OCI-LY1 (cell line): ENCODE data around the gene PRUNE2.
"Not testable (repeated sequence)": the region's sequence is repeated elsewhere in the genome, so short reads cannot be mapped to it uniquely, and the experiment has no call there.

Experiments used
- H2AFZ ChIP-seq: fragments of 200-600 bp; sonication (generic), shearing (Covaris generic); 2 replicates; pipeline ENCODE4 v1.6.0; 2014; ENCODE audit warnings: antibody characterized with exemption, mild to moderate bottlenecking, low read length
- H3F3A ChIP-seq: fragments of 200-600 bp; sonication (generic), shearing (Covaris generic); 2 replicates; pipeline ENCODE4 v1.6.0; 2014; ENCODE audit warnings: mild to moderate bottlenecking, antibody characterized with exemption, low read length, moderate library complexity; ENCODE audit not compliant: insufficient read depth
- H3K27ac ChIP-seq: fragments of 200-600 bp; sonication (generic); 2 replicates; pipeline ENCODE4 v1.5.1; 2014; ENCODE audit warnings: low read length, mixed run types, mild to moderate bottlenecking, low read depth; ENCODE audit not compliant: poor library complexity, severe bottlenecking
- H3K27me3 ChIP-seq: fragments of 200-600 bp; sonication (generic); 2 replicates; pipeline ENCODE4 v1.6.0; 2014; ENCODE audit warnings: antibody characterized with exemption, mild to moderate bottlenecking, low read length, moderate library complexity; ENCODE audit not compliant: insufficient read depth
- H3K36me3 ChIP-seq: fragments of 200-600 bp; sonication (generic); 2 replicates; pipeline ENCODE4 v1.6.1; 2014; ENCODE audit warnings: mild to moderate bottlenecking, antibody characterized with exemption, low read length, moderate library complexity, mixed read lengths; ENCODE audit not compliant: insufficient read depth
- H3K4me1 ChIP-seq: fragments of 200-600 bp; sonication (generic); 2 replicates; pipeline ENCODE4 v1.5.1; 2014; ENCODE audit warnings: mild to moderate bottlenecking, low read length, moderate library complexity; ENCODE audit not compliant: insufficient read depth, severe bottlenecking
- H3K4me2 ChIP-seq: fragments of 200-600 bp; sonication (generic), shearing (Covaris generic); 2 replicates; pipeline ENCODE4 v1.6.1; 2014; ENCODE audit warnings: low read length
- H3K4me3 ChIP-seq: fragments of 200-600 bp; sonication (generic); 2 replicates; pipeline ENCODE4 v1.5.1; 2014; ENCODE audit warnings: low read length, low read depth, mild to moderate bottlenecking, mixed read lengths; ENCODE audit not compliant: poor library complexity, severe bottlenecking
- H3K79me2 ChIP-seq: fragments of 200-600 bp; shearing (Covaris generic); 2 replicates; pipeline ENCODE4 v1.6.1; 2016; ENCODE audit warnings: mixed run types, low read length, mixed read lengths; ENCODE audit not compliant: insufficient read depth
- H3K9ac ChIP-seq: fragments of 200-600 bp; sonication (generic), shearing (Covaris generic); 2 replicates; pipeline ENCODE4 v1.6.1; 2014; ENCODE audit warnings: mild to moderate bottlenecking, low read length, mixed read lengths
- H3K9me2 ChIP-seq: fragments of 200-600 bp; sonication (generic), shearing (Covaris generic); 2 replicates; pipeline ENCODE4 v1.6.1; 2014; ENCODE audit warnings: low read depth, mild to moderate bottlenecking, low read length, mixed read lengths
- H3K9me3 ChIP-seq: fragments of 200-600 bp; shearing (Covaris generic); 2 replicates; pipeline ENCODE4 v1.6.1; 2014; ENCODE audit warnings: low read length, mixed read lengths
- H4K20me1 ChIP-seq: fragments of 200-600 bp; sonication (generic), shearing (Covaris generic); 2 replicates; pipeline ENCODE4 v1.6.0; 2016; ENCODE audit warnings: mild to moderate bottlenecking, low read length; ENCODE audit not compliant: insufficient read depth
- EZH2 ChIP-seq: fragments of 200-600 bp; sonication (generic), shearing (Covaris generic); IDR thresholded peaks from 2 replicates; pipeline ENCODE4 v1.8.0; 2017; ENCODE audit warnings: borderline replicate concordance, mixed run types, mild to moderate bottlenecking, antibody characterized with exemption, low read length, moderate library complexity, mixed read lengths
- TF ChIP-seq, protein P1 (sequence below): fragments of 200-600 bp; sonication (generic), shearing (Covaris generic); IDR thresholded peaks from 2 replicates; pipeline ENCODE4 v1.5.1; 2017; ENCODE audit warnings: mild to moderate bottlenecking, antibody characterized with exemption, low read length, moderate library complexity, mixed read lengths

Gene PRUNE2, protein sequence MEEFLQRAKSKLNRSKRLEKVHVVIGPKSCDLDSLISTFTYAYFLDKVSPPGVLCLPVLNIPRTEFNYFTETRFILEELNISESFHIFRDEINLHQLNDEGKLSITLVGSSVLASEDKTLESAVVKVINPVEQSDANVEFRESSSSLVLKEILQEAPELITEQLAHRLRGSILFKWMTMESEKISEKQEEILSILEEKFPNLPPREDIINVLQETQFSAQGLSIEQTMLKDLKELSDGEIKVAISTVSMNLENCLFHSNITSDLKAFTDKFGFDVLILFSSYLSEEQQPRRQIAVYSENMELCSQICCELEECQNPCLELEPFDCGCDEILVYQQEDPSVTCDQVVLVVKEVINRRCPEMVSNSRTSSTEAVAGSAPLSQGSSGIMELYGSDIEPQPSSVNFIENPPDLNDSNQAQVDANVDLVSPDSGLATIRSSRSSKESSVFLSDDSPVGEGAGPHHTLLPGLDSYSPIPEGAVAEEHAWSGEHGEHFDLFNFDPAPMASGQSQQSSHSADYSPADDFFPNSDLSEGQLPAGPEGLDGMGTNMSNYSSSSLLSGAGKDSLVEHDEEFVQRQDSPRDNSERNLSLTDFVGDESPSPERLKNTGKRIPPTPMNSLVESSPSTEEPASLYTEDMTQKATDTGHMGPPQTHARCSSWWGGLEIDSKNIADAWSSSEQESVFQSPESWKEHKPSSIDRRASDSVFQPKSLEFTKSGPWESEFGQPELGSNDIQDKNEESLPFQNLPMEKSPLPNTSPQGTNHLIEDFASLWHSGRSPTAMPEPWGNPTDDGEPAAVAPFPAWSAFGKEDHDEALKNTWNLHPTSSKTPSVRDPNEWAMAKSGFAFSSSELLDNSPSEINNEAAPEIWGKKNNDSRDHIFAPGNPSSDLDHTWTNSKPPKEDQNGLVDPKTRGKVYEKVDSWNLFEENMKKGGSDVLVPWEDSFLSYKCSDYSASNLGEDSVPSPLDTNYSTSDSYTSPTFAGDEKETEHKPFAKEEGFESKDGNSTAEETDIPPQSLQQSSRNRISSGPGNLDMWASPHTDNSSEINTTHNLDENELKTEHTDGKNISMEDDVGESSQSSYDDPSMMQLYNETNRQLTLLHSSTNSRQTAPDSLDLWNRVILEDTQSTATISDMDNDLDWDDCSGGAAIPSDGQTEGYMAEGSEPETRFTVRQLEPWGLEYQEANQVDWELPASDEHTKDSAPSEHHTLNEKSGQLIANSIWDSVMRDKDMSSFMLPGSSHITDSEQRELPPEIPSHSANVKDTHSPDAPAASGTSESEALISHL (N-terminal part only)

DNA sequence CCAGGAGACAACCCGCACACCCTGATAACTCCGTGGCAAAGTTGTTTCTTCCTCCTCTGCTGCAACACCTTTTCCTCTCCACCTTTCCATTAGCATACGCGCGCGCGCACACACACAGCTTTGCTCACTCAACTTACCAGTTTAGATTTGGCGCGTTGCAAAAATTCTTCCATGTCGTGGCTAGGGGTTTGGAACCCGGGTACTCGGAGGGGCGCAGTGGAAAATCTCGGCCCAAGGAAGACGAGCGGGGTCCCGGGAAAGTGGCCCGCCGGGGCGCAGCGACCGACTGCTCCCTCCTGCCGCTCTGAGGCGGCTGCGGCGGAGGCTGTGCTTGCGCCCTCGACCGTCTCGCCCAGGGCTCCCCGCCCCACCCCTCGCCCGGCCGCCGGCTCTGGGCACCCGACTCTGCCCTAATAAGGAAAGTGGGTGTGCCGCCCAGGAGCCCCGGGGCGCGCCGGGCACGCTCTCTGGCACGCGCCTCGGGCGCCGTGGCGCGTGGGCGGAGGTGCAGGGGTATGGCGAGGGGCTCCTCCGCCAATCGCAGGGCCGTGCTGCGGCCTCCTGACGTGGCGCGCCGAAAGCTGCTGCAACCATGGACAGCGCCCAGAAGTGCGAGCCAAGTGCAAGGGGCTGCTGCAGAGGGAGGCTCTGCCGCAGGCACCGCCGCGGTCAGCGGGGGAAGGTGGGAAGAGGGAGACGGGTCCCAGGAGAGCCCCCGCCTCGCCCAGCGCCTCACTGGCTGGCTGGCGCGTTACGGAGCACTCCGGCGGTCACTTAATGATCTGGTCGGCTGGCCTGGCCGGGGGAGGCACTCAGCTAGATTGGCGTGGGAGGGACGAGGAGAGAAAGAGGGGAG lies at the start of gene PRUNE2:
Gene PRUNE2 (minus strand): TSS at position 324 of the 856 bp plus-strand sequence. CDS start 151 bp downstream, at position 173.
- H3K4me3 ChIP-seq, result no peak within 1 kb of the TSS
- no peak within 1 kb of the TSS for H3K27ac ChIP-seq
- H3K4me2 ChIP-seq, result no peak within 1 kb of the TSS

DNA sequence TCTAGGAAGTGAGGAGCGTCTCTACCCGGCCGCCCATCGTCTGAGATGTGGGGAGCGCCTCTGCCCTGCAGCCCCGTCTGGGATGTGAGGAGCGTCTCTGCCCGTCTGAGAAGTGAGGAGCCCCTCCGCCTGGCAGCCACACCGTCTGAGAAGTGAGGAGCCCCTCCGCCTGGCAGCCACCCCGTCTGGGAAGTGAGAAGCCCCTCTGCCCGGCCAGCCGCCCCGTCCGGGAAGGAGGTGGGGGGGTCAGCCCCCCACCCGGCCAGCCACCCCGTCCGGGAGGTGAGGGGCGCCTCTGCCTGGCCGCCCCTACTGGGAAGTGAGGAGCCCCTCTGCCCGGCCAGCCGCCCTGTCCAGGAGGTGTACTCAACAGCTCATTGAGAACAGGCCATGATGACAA lies 49.5 kb upstream of the PRUNE2 start:
- H3K36me3 ChIP-seq, H3K4me1 ChIP-seq, H3K27me3 ChIP-seq, H3K4me2 ChIP-seq, H2AFZ ChIP-seq, H3K79me2 ChIP-seq, H3F3A ChIP-seq, H3K27ac ChIP-seq, H3K9ac ChIP-seq, H3K9me2 ChIP-seq, H3K9me3 ChIP-seq, H4K20me1 ChIP-seq, H3K4me3 ChIP-seq: not testable (repeated sequence)

More for the DNA sequence above, at the start of gene PRUNE2:
- Histone ChIP-seq H3K9ac (no peak within 1 kb of the TSS), H3K4me1 (no peaks in the 10 kb centered on the region), H3K9me3 (no peaks in the 10 kb centered on the region), H3K79me2 (no peaks in the 10 kb centered on the region), H2AFZ (no peak within 1 kb of the TSS), H3F3A (no peaks in the 10 kb centered on the region), H3K36me3 (no peaks in the 10 kb centered on the region), H4K20me1 (no peaks in the 10 kb centered on the region), H3K9me2 (no peaks in the 10 kb centered on the region), H3K27me3 (0 out of 2 replicates have a peak, but pooled peaks cover 4% of the 10 kb centered on the region)
- no peak for TF ChIP-seq EZH2
- TF ChIP-seq, protein P1, sequence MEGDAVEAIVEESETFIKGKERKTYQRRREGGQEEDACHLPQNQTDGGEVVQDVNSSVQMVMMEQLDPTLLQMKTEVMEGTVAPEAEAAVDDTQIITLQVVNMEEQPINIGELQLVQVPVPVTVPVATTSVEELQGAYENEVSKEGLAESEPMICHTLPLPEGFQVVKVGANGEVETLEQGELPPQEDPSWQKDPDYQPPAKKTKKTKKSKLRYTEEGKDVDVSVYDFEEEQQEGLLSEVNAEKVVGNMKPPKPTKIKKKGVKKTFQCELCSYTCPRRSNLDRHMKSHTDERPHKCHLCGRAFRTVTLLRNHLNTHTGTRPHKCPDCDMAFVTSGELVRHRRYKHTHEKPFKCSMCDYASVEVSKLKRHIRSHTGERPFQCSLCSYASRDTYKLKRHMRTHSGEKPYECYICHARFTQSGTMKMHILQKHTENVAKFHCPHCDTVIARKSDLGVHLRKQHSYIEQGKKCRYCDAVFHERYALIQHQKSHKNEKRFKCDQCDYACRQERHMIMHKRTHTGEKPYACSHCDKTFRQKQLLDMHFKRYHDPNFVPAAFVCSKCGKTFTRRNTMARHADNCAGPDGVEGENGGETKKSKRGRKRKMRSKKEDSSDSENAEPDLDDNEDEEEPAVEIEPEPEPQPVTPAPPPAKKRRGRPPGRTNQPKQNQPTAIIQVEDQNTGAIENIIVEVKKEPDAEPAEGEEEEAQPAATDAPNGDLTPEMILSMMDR, result no peak

DNA sequence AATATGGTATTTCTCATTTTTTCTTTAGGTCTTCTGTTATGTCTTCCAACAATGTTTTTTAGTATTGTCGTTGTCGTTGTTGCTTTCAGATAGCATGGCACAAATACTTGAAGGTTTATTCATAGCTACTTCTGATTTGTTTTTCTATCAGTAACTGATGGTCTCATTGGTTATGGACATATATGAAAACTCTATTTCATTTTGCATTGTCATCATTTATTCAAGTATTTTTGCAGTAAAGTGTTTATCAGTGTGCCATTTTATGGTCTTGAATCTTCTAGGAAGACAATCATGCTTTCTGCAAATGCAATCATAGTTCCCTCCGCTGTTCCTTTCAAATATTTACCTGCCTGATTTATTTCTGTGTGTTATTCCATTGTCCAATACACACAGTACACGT lies 44.0 kb upstream of the PRUNE2 start:
- no peaks in the 10 kb centered on the region for H3K4me1 ChIP-seq
- H3K9me3 ChIP-seq, result no peaks in the 10 kb centered on the region
- H3K4me2 ChIP-seq, result no peak overlapping the region
- 0 out of 2 replicates have a peak, but pooled peaks cover 3% of the 10 kb centered on the region for H3K27me3 ChIP-seq
- TF ChIP-seq EZH2, result no peak
- TF ChIP-seq, protein P1, result no peak
- no peak overlapping the region for H3K9ac ChIP-seq
- H3K36me3 ChIP-seq, result no peaks in the 10 kb centered on the region
- no peak overlapping the region for H2AFZ ChIP-seq
- H3K4me3 ChIP-seq, result no peak overlapping the region
- no peaks in the 10 kb centered on the region for H4K20me1 ChIP-seq
- no peaks in the 10 kb centered on the region for H3K9me2 ChIP-seq
- H3K79me2 ChIP-seq, result no peaks in the 10 kb centered on the region
- H3F3A ChIP-seq, result no peaks in the 10 kb centered on the region
- H3K27ac ChIP-seq, result no peak overlapping the region
